ENCODE measurements around the gene CSTF2T.

- no peak for TF ChIP-seq KLF1 (tag by site-specific recombination; IDR thresholded peaks at IDR 0.05)
- no peak for TF ChIP-seq ZNF23 (tag by site-specific recombination; IDR thresholded peaks at IDR 0.05; ENCODE audit: borderline replicate concordance)
- TF ChIP-seq, protein P1, sequence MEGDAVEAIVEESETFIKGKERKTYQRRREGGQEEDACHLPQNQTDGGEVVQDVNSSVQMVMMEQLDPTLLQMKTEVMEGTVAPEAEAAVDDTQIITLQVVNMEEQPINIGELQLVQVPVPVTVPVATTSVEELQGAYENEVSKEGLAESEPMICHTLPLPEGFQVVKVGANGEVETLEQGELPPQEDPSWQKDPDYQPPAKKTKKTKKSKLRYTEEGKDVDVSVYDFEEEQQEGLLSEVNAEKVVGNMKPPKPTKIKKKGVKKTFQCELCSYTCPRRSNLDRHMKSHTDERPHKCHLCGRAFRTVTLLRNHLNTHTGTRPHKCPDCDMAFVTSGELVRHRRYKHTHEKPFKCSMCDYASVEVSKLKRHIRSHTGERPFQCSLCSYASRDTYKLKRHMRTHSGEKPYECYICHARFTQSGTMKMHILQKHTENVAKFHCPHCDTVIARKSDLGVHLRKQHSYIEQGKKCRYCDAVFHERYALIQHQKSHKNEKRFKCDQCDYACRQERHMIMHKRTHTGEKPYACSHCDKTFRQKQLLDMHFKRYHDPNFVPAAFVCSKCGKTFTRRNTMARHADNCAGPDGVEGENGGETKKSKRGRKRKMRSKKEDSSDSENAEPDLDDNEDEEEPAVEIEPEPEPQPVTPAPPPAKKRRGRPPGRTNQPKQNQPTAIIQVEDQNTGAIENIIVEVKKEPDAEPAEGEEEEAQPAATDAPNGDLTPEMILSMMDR (tag by site-specific recombination; IDR thresholded peaks at IDR 0.05), result no peak
- no peak for TF ChIP-seq ZSCAN5A (tag by site-specific recombination; IDR thresholded peaks at IDR 0.05)
- no peak for TF ChIP-seq ZFHX2 (tag by site-specific recombination; conservative IDR thresholded peaks at IDR 0.05)
- no peak for TF ChIP-seq ZNF350 (tag by site-specific recombination; IDR thresholded peaks at IDR 0.05)
- no peak for TF ChIP-seq ZNF692 (tag by site-specific recombination; IDR thresholded peaks at IDR 0.05)
Observed at GRCh38 chr10:51667678-51668335, 31.6 kb downstream of the CSTF2T start.
